Effector memory CD8-positive, alpha-beta T cell (primary cell): ENCODE results near the gene ZC3H8.

Experiments
- ATAC-seq: fragments of 150-1000 bp; cut with Tn5 transposase; replicated peaks from 2 replicates; pipeline ENCODE4 v1.10.0; 2021; ENCODE audit warnings: mild to moderate bottlenecking, moderate library complexity
- DNase-seq, 3 experiments: peaks; one replicate each; pipeline ENCODE4 v3.0.0; 2021
- H3K27ac Mint-ChIP-seq, 2 donors: one replicate each; pipeline ENCODE4 v1.8.0; 2022; ENCODE audit warnings: mild to moderate bottlenecking in 2 of 2, mixed read lengths in 2 of 2, moderate library complexity in 2 of 2
- H3K27me3 Mint-ChIP-seq, 2 donors: one replicate each; pipeline ENCODE4 v1.8.0; 2022; ENCODE audit warnings: mixed read lengths in 2 of 2
- H3K36me3 Mint-ChIP-seq: one replicate; pipeline ENCODE4 v1.8.0; 2022; ENCODE audit warnings: mild to moderate bottlenecking, moderate library complexity, mixed read lengths; ENCODE audit not compliant: insufficient read depth
- H3K4me1 Mint-ChIP-seq, 2 donors: one replicate each; pipeline ENCODE4 v1.8.0; 2022; ENCODE audit warnings: low read depth in 2 of 2, mixed read lengths in 2 of 2
- H3K4me3 Mint-ChIP-seq, 2 donors: one replicate each; pipeline ENCODE4 v1.8.0; 2022; ENCODE audit warnings: mild to moderate bottlenecking in 2 of 2, mixed read lengths in 2 of 2, moderate library complexity in 2 of 2
- H3K9me3 Mint-ChIP-seq, 2 donors: one replicate each; pipeline ENCODE4 v1.8.0; 2022; ENCODE audit warnings: mixed read lengths in 2 of 2

ZC3H8 gene

DNA sequence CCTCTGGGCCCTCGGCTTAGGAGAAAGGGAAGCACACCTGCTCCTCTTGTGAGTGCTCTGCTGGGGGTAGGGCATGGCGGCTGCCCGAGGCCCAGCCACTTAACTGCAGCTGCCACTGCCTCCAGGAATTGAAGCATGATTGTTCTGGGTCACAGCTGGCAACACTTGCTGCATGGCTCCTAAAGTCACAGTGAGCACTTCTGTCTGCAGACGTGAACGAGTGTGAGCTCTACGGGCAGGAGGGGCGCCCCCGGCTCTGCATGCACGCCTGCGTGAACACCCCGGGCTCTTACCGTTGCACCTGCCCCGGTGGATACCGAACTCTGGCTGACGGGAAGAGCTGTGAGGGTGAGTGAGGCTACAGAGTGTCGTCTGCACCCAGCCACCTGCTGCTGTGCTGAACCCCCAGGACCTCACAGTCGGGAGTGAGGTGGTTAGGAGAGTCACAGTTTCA, 72.2 kb downstream of the ZC3H8 start:
- Mint-ChIP-seq H3K27ac (no peak overlapping the region), H3K9me3 (no peaks in the 10 kb centered on the region), H3K4me1 (peaks cover 3 to 6% of the 10 kb centered on the region in 2 donors), H3K4me3 (no peak overlapping the region), H3K27me3 (peaks cover 28 to 31% of the 10 kb centered on the region in 2 donors), H3K36me3 (peaks cover 8% of the 10 kb centered on the region)
- DNase-seq, result no peak
- no peak for ATAC-seq

DNA sequence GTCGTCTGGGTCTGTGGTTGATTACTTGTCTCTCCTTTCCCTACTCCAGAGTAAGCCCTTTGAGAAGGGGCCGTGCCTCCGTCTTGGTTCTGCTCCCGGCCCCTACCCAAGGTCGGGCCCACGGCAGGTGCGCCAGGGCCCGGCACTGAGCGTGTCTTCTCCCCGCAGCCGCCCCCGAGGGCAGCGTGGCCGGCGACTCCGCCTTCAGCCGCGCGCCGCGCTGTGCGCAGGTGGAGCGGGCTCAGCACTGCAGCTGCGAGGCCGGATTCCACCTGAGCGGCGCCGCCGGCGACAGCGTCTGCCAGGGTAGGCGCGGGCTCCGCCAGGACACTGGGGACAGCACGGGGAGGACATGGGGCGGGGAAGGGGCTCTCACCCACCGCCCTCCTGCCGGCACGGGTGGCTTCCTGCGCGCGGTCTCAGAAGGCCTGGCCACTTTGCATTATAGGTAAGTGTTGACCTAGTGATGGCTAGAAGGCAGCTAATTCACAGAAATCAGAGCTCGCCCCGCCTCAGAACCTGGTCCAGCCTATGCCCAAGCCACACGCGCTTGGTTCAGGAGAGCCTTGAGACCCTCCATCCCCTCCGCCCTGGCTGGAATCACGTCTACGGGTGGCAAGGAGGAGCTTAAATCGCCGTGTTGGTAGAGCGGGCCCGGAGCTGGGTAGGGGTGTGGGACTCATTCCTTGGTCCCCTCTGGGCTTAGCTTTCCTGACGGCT, 73.1 kb downstream of the ZC3H8 start:
- H3K9me3 Mint-ChIP-seq, result no peaks in the 10 kb centered on the region
- ATAC-seq, result peak; percentile 87
- H3K27ac Mint-ChIP-seq, result no peak overlapping the region
- peaks cover 34 to 40% of the 10 kb centered on the region in 2 donors for H3K27me3 Mint-ChIP-seq
- no peak overlapping the region for H3K4me3 Mint-ChIP-seq
- peak in 1 of 3 experiments; percentile 8 for DNase-seq
- H3K36me3 Mint-ChIP-seq, result peaks cover 3% of the 10 kb centered on the region
- H3K4me1 Mint-ChIP-seq, result no peaks in the 10 kb centered on the region

DNA sequence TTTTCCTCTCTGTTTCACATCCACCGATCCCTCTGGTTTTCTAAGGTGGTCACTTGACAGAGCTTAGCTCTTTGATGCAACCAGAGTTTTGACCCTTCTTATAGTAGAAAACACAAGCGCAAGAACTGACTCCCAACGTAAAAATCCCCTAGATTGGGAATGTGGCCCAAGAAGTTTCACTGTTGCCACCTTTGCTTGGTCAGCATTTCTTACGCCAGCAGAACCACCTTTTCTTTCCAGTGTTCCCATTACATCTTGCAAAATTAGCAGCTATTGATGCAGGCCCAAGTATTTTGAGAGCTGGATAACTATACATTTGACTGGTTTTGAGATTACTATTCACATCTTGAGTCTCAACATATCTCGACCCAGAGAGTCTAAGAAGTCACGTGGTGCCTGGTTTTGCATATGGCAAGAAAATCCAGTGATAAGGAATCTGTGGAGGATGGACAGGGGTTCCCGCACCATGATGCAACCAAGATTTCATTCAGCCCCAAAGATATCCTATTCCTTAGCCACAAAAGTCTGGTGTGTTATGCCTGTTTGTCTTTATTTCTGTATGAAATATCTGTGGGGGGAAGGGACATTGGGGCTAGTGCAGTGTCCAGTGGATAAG, 78.8 kb downstream of the ZC3H8 start:
- ATAC-seq (no peak), DNase-seq (no peak)
- Mint-ChIP-seq H3K27me3 (peaks cover 34 to 40% of the 10 kb centered on the region in 2 donors), H3K4me3 (no peak overlapping the region), H3K4me1 (no peaks in the 10 kb centered on the region), H3K9me3 (no peaks in the 10 kb centered on the region), H3K27ac (no peak overlapping the region), H3K36me3 (no peaks in the 10 kb centered on the region)

- Mint-ChIP-seq H3K4me3 (no peak overlapping the region), H3K9me3 (no peaks in the 10 kb centered on the region), H3K4me1 (no peaks in the 10 kb centered on the region), H3K27ac (no peak overlapping the region), H3K27me3 (peaks cover 33 to 37% of the 10 kb centered on the region in 2 donors), H3K36me3 (no peaks in the 10 kb centered on the region)
- ATAC-seq (no peak), DNase-seq (no peak)
Measured at GRCh38 chr2:112175333-112175732, 79.5 kb downstream of the ZC3H8 start.

- H3K36me3 Mint-ChIP-seq, result no peaks in the 10 kb centered on the region
- ATAC-seq, result no peak
- no peak overlapping the region for H3K4me3 Mint-ChIP-seq
- no peak overlapping the region for H3K27ac Mint-ChIP-seq
- no peaks in the 10 kb centered on the region for H3K9me3 Mint-ChIP-seq
- no peaks in the 10 kb centered on the region for H3K4me1 Mint-ChIP-seq
- H3K27me3 Mint-ChIP-seq, result peaks cover 24 to 37% of the 10 kb centered on the region in 2 donors
- DNase-seq, result no peak
Measured at GRCh38 chr2:112174383-112174782, 80.5 kb downstream of the ZC3H8 start.

DNA sequence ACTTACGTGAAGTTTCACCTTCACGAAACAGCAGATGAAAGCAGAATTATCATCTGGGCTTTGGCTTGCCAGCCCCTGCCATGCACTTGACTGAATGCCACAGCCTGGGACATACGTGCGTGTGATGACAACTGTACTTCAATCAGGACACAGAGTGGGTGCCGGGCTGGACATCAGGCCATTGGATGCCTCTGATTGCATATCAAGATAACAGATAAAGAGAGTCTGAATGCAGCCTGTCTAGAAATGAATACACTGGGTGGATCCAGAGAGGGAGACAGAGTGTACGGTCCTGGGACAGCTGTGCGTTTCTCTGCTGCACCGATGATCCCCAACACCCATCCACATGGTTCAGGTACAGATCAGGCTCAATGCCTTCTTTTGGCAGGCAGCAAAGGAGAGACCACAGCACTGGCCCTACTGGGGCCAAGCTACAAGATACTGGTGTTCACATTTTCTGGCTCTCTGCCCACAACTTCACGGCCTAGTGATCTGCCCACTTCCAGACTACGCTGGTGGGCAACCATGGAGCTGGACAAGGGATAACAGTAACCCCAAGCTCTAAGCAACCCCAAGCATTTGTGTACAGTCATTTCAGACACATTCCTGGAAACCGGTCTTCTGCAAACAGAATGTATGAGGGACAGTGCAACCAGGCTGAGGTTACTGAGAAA, 81.1 kb downstream of the ZC3H8 start:
- no peak for ATAC-seq

GRCh38 chr2:112170495-112170894, 84.3 kb downstream of the ZC3H8 start:
- no peak overlapping the region for H3K4me3 Mint-ChIP-seq
- H3K4me1 Mint-ChIP-seq, result peaks cover 7 to 9% of the 10 kb centered on the region in 2 donors
- H3K9me3 Mint-ChIP-seq, result no peaks in the 10 kb centered on the region
- no peak for ATAC-seq
- H3K27ac Mint-ChIP-seq, result no peak overlapping the region
- H3K36me3 Mint-ChIP-seq, result no peaks in the 10 kb centered on the region
- DNase-seq, result no peak
- peaks cover 0 to 12% of the 10 kb centered on the region in 2 donors for H3K27me3 Mint-ChIP-seq

More for the DNA sequence above, 81.1 kb downstream of the ZC3H8 start:
- Mint-ChIP-seq H3K27me3 (peaks cover 18 to 33% of the 10 kb centered on the region in 2 donors), H3K9me3 (no peaks in the 10 kb centered on the region), H3K4me3 (no peak overlapping the region), H3K27ac (no peak overlapping the region), H3K4me1 (no peaks in the 10 kb centered on the region), H3K36me3 (no peaks in the 10 kb centered on the region)
- no peak for DNase-seq

GRCh38 chr2:112168422-112169124, 86.3 kb downstream of the ZC3H8 start:
- ATAC-seq, result peak; percentile 19

DNA sequence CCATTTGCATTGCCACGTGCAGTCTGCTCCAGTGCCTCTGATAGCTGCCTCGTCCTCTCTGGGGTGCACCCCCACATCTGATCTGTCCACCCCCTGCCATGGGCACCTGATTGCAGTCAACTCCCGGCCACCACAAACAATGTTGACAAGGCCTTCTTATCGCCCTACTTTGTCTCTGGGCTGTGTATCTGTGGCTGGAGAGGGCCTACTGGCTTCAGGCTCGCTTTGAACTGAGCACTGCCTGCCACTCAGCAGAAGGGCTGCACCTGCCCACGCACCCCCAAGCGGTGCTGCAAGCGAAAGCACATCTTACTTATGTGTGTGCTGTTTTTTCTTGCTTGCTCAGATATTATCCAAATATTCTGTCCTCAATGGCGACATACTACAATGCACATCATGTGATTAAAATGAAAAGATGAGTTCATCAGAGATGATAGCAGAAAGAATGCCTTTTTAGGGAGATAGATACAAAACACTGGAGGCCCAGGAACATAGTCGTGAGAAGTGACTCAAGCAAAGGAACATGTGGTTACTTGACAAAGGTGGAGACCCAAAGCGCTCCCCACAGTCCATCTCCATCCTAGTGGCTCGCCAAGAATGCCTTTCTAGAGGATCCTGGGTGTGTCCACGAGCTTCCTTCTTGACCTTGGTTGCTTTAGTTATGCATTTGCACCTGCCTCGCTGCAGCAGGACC, 87.9 kb downstream of the ZC3H8 start:
- DNase-seq (no peak), ATAC-seq (no peak)
- peaks cover 7 to 9% of the 10 kb centered on the region in 2 donors for H3K4me1 Mint-ChIP-seq
- peaks cover 0 to 21% of the 10 kb centered on the region in 2 donors for H3K27me3 Mint-ChIP-seq
- H3K9me3 Mint-ChIP-seq, result no peaks in the 10 kb centered on the region
- H3K36me3 Mint-ChIP-seq, result no peaks in the 10 kb centered on the region
- H3K4me3 Mint-ChIP-seq, result no peak overlapping the region
- no peak overlapping the region for H3K27ac Mint-ChIP-seq

More at GRCh38 chr2:112168422-112169124, 86.3 kb downstream of the ZC3H8 start:
- Mint-ChIP-seq H3K9me3 (no peaks in the 10 kb centered on the region), H3K4me3 (no peak overlapping the region), H3K27ac (peak overlapping the region in 1 of 2 donors; percentile 6), H3K27me3 (peaks cover 0 to 17% of the 10 kb centered on the region in 2 donors), H3K36me3 (no peaks in the 10 kb centered on the region), H3K4me1 (peaks cover 7 to 9% of the 10 kb centered on the region in 2 donors)
- DNase-seq, result no peak

DNA sequence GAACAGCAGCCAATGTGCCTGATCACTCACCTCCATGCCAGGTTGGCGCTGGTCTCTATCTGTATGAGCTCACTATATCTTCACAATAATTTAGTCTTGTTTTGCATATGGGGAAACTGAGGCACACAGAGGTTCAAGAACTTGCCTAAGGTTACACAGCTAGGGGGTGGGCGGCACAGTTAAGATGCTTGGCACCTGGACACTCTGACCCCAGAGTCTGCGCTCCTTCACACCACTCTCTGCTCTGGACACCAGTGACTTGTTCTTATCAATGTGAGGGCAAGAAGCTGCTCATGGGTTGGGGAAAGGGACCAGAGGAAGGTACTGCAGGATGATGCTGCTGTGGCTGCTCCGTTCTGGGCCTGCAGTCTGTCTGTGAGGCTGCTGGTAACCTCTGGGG, 89.5 kb downstream of the ZC3H8 start:
- ATAC-seq, result no peak
- Mint-ChIP-seq H3K36me3 (peaks cover 4% of the 10 kb centered on the region), H3K27ac (peak overlapping the region in 1 of 2 donors; percentile 16), H3K27me3 (peaks cover 0 to 20% of the 10 kb centered on the region in 2 donors), H3K4me3 (no peak overlapping the region), H3K4me1 (peaks cover 7 to 9% of the 10 kb centered on the region in 2 donors), H3K9me3 (no peaks in the 10 kb centered on the region)
- DNase-seq, result no peak

GRCh38 chr2:112164876-112165275, 90.0 kb downstream of the ZC3H8 start:
- Mint-ChIP-seq H3K4me1 (peaks cover 7 to 9% of the 10 kb centered on the region in 2 donors), H3K27me3 (peaks cover 0 to 16% of the 10 kb centered on the region in 2 donors), H3K27ac (peak overlapping the region in 1 of 2 donors; percentile 16), H3K4me3 (no peak overlapping the region), H3K9me3 (no peaks in the 10 kb centered on the region), H3K36me3 (peaks cover 4% of the 10 kb centered on the region)
- DNase-seq (no peak), ATAC-seq (no peak)

DNA sequence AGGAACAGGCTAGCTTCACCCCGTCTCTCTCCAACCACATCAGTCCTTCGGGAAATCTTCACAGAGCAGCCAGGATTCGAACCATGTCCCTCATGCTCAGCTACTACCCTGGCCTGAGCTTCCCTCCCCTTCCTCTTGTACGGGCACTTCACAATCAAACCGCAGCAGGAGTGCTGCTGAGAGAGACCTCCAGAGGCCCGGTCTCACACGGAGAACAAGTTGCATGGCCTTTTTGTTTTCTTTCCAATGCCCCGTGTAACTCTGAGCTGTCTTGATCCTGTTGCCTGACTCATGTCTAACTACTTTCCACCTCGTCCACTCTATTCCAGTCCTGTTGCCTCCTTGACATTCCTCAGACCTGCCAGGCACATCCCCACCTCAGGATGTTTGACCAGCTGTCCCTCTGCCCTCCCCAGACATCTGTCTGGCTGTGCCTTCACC, 91.3 kb downstream of the ZC3H8 start:
- peaks cover 0 to 9% of the 10 kb centered on the region in 2 donors for H3K27me3 Mint-ChIP-seq
- no peaks in the 10 kb centered on the region for H3K9me3 Mint-ChIP-seq
- H3K36me3 Mint-ChIP-seq, result peaks cover 4% of the 10 kb centered on the region
- no peak for ATAC-seq
- DNase-seq, result no peak
- peak overlapping the region in 1 of 2 donors; percentile 35 for H3K27ac Mint-ChIP-seq
- no peak overlapping the region for H3K4me3 Mint-ChIP-seq
- peaks cover 5 to 8% of the 10 kb centered on the region in 2 donors for H3K4me1 Mint-ChIP-seq
